GM12891 (cell line): ENCODE results near the gene TCF7L1.

ENCODE experiments used
- PAX5 ChIP-seq: IDR thresholded peaks from 2 replicates; pipeline ENCODE4 v1.6.1; 2011; ENCODE audit warnings: low read length, moderate library complexity, mild to moderate bottlenecking; ENCODE audit not compliant: insufficient read depth, severe bottlenecking
- POLR2A ChIP-seq: IDR thresholded peaks from 2 replicates; pipeline ENCODE4 v1.6.1; 2011; ENCODE audit warnings: low read depth, low read length, control low read depth
- POLR2AphosphoS5 ChIP-seq: IDR thresholded peaks from 2 replicates; pipeline ENCODE4 v1.6.1; 2011; ENCODE audit warnings: low read depth, low read length, control low read depth
- TAF1 ChIP-seq: IDR thresholded peaks from 2 replicates; pipeline ENCODE4 v1.6.1; 2011; ENCODE audit warnings: low read depth, low read length, control low read depth

DNA sequence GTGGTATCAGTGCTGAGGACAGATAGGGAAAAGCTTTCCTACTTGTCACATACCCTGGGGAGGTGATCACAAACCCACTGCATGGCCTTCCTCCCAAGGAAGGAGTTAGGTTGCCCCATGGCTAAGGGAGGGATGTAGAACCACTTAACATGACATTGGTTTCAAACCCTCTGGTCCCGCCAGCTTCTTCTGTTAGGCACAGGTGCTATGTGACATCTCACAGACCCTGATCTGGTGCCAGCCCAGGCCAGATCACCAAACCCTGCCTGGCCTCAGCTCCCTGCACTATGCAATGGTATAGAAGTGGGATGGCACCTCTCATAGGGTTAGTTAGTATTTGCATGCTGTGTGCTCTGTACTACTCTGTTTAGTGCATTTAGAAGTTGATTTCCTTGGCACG, 58.0 kb downstream of the TCF7L1 start:
- TF ChIP-seq POLR2AphosphoS5, result no peak
- no peak for TF ChIP-seq POLR2A
- TF ChIP-seq TAF1, result no peak
- TF ChIP-seq PAX5, result no peak
